Measurements from ENCODE around the gene PRR33. TPM values are rescaled to one million over a fixed set of nuclear protein-coding genes. Genes with fewer than 3 reads are reported as not detected.

Gene PRR33
- total RNA-seq, 2 donors from 2014 or later: not detected

DNA sequence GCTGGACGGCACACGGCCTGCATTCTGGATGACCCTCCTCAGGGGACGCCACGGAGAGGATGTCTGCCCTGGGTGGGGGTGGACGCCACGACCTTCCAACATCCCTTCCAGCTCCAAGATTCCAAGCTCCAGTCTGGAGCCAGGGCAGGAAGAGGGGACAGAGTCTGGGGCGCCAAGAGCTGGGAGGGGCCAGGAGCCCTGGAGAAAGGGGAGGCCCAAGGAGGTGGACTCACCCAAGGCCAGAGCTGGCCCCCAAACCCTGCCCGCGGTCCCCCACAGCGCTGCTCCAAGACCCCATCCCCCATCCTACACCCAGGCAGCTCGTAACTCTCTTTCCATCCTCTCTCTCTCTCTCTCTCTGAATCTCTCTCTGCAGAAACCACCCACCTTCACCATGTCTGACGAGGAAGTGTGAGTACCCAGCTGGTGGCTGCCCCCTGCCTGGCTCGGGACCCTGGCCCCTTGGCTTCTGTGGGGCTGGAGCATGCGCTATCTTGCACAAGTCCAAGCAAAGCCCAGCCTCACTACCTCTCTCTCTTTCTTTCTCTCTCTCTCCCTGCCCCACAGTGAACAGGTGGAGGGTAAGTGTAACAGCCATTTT lies 30.9 kb upstream of the PRR33 start:
- H3K9me3 ChIP-seq: no peaks in the 10 kb centered on the region
- DNase-seq: peak; percentile 14
- H3K36me3 ChIP-seq: no peaks in the 10 kb centered on the region
- H3K4me3 ChIP-seq: no peak overlapping the region
- H3K4me1 ChIP-seq: no peaks in the 10 kb centered on the region
- H3K27me3 ChIP-seq: no peaks in the 10 kb centered on the region
- no peak overlapping the region for H3K27ac ChIP-seq
- intact Hi-C loops (cut with DNase I): no loop called here
- H3K9ac ChIP-seq (ENCODE audit: low read depth in 2 of 2, low read length in 2 of 2): no peak overlapping the region
- TF ChIP-seq, protein P1, sequence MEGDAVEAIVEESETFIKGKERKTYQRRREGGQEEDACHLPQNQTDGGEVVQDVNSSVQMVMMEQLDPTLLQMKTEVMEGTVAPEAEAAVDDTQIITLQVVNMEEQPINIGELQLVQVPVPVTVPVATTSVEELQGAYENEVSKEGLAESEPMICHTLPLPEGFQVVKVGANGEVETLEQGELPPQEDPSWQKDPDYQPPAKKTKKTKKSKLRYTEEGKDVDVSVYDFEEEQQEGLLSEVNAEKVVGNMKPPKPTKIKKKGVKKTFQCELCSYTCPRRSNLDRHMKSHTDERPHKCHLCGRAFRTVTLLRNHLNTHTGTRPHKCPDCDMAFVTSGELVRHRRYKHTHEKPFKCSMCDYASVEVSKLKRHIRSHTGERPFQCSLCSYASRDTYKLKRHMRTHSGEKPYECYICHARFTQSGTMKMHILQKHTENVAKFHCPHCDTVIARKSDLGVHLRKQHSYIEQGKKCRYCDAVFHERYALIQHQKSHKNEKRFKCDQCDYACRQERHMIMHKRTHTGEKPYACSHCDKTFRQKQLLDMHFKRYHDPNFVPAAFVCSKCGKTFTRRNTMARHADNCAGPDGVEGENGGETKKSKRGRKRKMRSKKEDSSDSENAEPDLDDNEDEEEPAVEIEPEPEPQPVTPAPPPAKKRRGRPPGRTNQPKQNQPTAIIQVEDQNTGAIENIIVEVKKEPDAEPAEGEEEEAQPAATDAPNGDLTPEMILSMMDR (IDR thresholded peaks at IDR 0.05): no peak

DNA sequence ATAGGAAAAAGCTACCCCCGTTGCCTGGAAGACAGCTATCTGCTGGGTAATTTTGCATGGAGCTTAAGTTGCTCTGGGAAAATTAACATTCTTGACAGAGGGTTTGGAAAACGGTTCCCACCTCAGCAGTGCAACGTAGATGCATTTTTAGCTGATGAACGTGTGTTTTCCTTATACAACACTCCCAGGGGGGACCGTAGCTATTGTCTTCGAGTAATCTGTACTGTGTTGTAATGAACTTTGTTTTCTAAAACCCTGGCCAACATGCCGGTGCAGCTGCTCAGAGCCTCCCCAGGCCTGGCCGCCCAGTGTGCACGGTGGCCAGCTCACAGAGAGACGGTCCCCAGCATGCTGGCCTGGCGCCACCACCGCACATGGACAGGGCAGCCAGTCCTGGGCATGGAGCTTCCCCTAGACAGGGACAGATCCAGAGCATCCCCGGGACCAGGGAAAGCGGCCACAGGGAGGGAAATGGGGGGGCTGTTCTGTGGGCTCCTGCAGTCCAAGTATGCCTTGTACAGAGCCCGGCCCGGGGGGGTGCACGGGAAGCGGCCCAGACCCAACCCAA lies 30.0 kb upstream of the PRR33 start:
- Histone ChIP-seq H3K4me1 (no peaks in the 10 kb centered on the region), H3K36me3 (no peaks in the 10 kb centered on the region), H3K4me3 (no peak overlapping the region), H3K27ac (no peak overlapping the region), H3K9me3 (no peaks in the 10 kb centered on the region), H3K27me3 (no peaks in the 10 kb centered on the region), H3K9ac (ENCODE audit: low read depth in 2 of 2, low read length in 2 of 2) (no peak overlapping the region)
- intact Hi-C loops (cut with DNase I): no loop called here
- DNase-seq: peak; percentile 16
- TF ChIP-seq, protein P1 (IDR thresholded peaks at IDR 0.05): no peak

DNA sequence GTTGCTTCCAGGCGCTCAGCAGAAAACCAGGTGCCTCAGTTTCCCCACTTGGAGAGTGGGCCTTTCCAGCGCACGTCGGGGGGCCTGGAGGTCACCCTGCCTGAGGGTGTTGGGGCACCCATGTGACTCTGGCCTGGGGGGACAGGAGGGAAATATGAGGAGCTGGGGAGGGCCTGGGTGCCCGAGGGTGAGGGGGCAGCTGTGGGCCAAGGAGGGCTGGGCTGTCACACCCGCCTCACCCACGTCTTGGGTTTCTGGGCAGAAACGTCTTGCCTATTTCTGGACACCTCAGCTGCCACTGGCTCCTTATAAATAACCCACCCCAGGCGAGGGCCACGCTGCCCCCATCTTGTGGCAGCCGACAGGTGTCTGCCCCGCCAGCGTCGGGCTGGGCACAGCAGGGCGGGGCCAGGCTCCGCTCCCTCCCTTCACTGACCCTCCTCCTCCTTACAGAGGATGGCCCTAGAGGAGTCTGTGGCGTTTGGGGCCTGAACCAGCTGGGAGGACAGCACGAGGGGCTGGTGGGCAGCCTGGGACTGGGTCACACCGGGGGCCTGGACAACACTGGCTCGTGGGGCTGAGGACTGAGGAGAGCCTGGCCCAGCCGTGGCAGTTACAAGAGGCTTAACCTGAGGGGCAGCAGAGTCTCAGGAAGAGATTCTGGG lies 29.3 kb upstream of the PRR33 start:
- DNase-seq: peak; percentile 15
- TF ChIP-seq, protein P1 (IDR thresholded peaks at IDR 0.05): no peak
- Histone ChIP-seq H3K4me3 (no peak overlapping the region), H3K27me3 (no peaks in the 10 kb centered on the region), H3K9ac (ENCODE audit: low read depth in 2 of 2, low read length in 2 of 2) (no peak overlapping the region), H3K4me1 (no peaks in the 10 kb centered on the region), H3K27ac (no peak overlapping the region), H3K36me3 (no peaks in the 10 kb centered on the region), H3K9me3 (no peaks in the 10 kb centered on the region)
- intact Hi-C loops (cut with DNase I): no loop called here

DNA sequence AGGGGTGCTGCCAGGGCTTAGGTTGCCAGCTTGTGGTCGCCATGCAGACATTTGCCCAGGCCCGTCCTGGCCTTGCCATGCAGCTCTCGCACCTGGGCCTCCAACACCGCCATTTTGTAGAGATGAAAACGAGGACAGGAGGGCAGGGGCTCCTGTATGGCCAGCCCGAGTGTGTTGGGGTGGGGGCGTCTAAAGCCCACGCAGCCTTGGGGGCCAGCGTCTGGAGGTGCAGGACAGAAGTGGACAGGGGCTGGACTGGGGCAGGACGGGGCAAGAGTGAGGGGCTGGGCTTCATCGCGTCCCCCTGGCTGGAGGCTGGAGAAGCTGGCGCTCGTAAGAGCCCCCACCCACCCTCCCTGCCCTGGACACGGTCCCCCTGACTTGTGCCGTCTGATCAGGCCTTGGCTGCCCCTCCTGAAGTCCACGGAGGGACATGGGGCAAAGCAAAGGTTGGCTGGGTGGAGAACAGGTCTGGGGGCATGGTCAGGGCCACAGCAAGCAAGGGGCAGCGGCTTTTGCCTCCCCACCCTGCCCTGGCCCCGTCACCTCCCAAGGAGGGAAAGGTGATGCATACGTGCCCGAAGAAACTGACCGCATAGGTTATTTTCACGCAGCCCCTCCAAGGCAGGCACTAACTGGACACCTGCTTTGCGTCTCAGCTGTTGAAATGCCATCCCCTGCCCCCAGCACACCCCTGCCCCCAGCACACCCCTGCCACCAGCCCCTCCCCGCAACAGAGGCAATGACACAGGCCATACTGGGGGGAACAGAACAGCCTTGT lies 28.6 kb upstream of the PRR33 start:
- H3K27ac ChIP-seq: no peak overlapping the region
- DNase-seq: peak; percentile 14
- no peak overlapping the region for H3K4me3 ChIP-seq
- TF ChIP-seq, protein P1 (IDR thresholded peaks at IDR 0.05): no peak
- H3K27me3 ChIP-seq: no peaks in the 10 kb centered on the region
- no peaks in the 10 kb centered on the region for H3K4me1 ChIP-seq
- H3K36me3 ChIP-seq: no peaks in the 10 kb centered on the region
- no peaks in the 10 kb centered on the region for H3K9me3 ChIP-seq
- H3K9ac ChIP-seq (ENCODE audit: low read depth in 2 of 2, low read length in 2 of 2): no peak overlapping the region
- intact Hi-C loops (cut with DNase I): no loop called here

DNA sequence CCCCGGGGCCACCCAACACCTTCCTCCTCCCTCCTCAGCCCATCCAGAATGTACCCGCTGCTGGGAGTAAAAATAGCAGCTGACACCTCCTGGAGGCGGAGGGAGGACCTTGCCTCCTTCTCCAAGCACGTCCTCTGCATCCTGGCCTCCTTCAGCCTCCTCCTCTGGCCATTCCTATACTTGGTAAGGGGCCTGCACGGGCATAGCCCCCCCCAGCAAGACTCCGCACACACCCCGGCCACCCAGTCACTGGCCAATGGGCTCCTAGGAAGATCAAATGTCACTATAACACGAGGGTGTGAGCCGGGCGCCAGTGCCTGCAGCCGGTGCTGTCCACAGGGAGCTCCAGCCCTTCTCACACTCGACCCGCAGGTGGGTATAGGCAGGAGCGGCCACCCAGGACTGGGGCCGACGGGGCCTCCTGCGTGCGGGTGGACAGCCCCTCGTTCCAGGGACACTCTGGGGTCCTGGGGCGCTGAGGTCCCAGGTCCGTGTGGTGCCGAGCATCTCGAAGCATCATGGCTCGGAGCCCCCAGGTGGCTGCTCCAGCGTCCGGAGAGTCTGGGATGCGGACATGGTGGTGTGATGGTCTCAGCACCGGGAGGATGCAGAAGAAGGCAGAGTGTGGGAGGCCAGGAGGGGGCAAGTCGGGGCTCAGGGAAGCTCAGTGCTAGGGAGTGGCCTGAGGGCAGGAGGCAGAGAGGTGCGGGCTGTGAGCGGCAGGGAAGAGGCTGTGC lies 27.9 kb upstream of the PRR33 start, which contains the start of gene TNNT3:
Gene TNNT3, plus strand, starts transcription at position 313 of the 737 bp plus-strand sequence. CDS start 3,172 bp downstream, outside the sequence.
- Histone ChIP-seq H3K4me1 (no peaks in the 10 kb centered on the region), H3K36me3 (no peaks in the 10 kb centered on the region), H3K27me3 (no peaks in the 10 kb centered on the region), H3K27ac (no peak within 1 kb of the TSS), H3K9ac (ENCODE audit: low read depth in 2 of 2, low read length in 2 of 2) (no peak within 1 kb of the TSS), H3K4me3 (no peak within 1 kb of the TSS), H3K9me3 (no peaks in the 10 kb centered on the region)
- DNase-seq: no peak
- TF ChIP-seq, protein P1 (IDR thresholded peaks at IDR 0.05): no peak
- intact Hi-C loops (cut with DNase I): no loop called here

Measured in colonic mucosa (tissue), 4 donors.